SK-N-SH (cell line): ENCODE data around the gene CSRP2. TPM values are rescaled to one million over a fixed set of nuclear protein-coding genes. Genes with fewer than 3 reads are reported as not detected.

Experiments
- CTCF ChIA-PET: fragments of 300-600, 350-600 bp; formaldehyde crosslinking; extraction: SDS; loops from one replicate; lab custom pipeline; 2021; lab: Yijun Ruan, JAX
- POLR2A ChIA-PET: fragments of 350-600 bp; sonication (Branson Sonifier 250); formaldehyde crosslinking; extraction: SDS; loops from one replicate; lab custom pipeline; 2020; ENCODE audit warnings: antibody characterized with exemption, inconsistent platforms; lab: Yijun Ruan, JAX
- DNase-seq: peaks from one replicate; pipeline ENCODE4 v3.0.0; 2012
- H2AFZ ChIP-seq: fragments of 200-600 bp; sonication (generic); 2 replicates; pipeline ENCODE4 v1.8.1; 2016; ENCODE audit warnings: antibody characterized with exemption, mild to moderate bottlenecking, low read depth
- H3F3A ChIP-seq: fragments of 200-600 bp; sonication (generic); replicated peaks from 2 replicates; pipeline ENCODE3; 2016; ENCODE audit warnings: antibody characterized with exemption, mild to moderate bottlenecking; ENCODE audit not compliant: insufficient read depth
- H3K27ac ChIP-seq, 2 experiments: fragments of 200-500 bp in 1 of 2; fragments of 200-600 bp in 1 of 2; sonication (Bioruptor generic) in 1 of 2; sonication (generic), shearing (Covaris generic) in 1 of 2; 2 replicates each; pipeline versions ENCODE4 v1.5.1 to v1.6.1; 2014 to 2016; ENCODE audit warnings: low read depth in 2 of 2, inconsistent platforms in 1 of 2, low read length in 1 of 2, mild to moderate bottlenecking in 1 of 2, mixed read lengths in 1 of 2
- H3K27me3 ChIP-seq: fragments of 200-600 bp; sonication (generic), shearing (Covaris generic); 2 replicates; pipeline ENCODE4 v1.6.1; 2016; ENCODE audit warnings: mixed run types; ENCODE audit not compliant: insufficient read depth
- H3K36me3 ChIP-seq, 2 experiments: fragments of 200-500 bp in 1 of 2; fragments of 200-600 bp in 1 of 2; sonication (Bioruptor generic) in 1 of 2; sonication (generic) in 1 of 2; replicated peaks in 1 of 2; 2 replicates each; pipeline versions ENCODE3 to v1.5.1; 2014 to 2016; ENCODE audit warnings: low read length in 1 of 2, mild to moderate bottlenecking in 1 of 2; ENCODE audit not compliant: insufficient read depth in 2 of 2, control insufficient read depth in 1 of 2
- H3K4me1 ChIP-seq, 2 experiments: fragments of 200-500 bp in 1 of 2; fragments of 200-600 bp in 1 of 2; sonication (Bioruptor generic) in 1 of 2; sonication (generic), shearing (Covaris generic) in 1 of 2; 2 replicates each; pipeline versions ENCODE4 v1.5.1 to v1.6.1; 2014 to 2016; ENCODE audit warnings: low read depth in 1 of 2, low read length in 1 of 2, mixed run types in 1 of 2; ENCODE audit not compliant: insufficient read depth in 2 of 2, control insufficient read depth in 1 of 2
- H3K4me2 ChIP-seq: fragments of 200-600 bp; sonication (generic), shearing (Covaris generic); 2 replicates; pipeline ENCODE4 v1.6.1; 2017; ENCODE audit warnings: mixed run types
- H3K4me3 ChIP-seq, 2 experiments: fragments of 200-500 bp in 1 of 2; fragments of 200-600 bp in 1 of 2; sonication (Bioruptor generic) in 1 of 2; sonication (generic), shearing (Covaris generic) in 1 of 2; 2 replicates each; pipeline versions ENCODE4 v1.5.1 to v1.8.1; 2014 to 2016; ENCODE audit warnings: low read depth in 2 of 2, inconsistent platforms in 1 of 2, low read length in 1 of 2, mild to moderate bottlenecking in 1 of 2, mixed read lengths in 1 of 2, moderate library complexity in 1 of 2
- H3K79me2 ChIP-seq: fragments of 200-600 bp; sonication (generic); 2 replicates; pipeline ENCODE4 v1.8.1; 2017; ENCODE audit warnings: mild to moderate bottlenecking; ENCODE audit not compliant: insufficient read depth
- H3K9ac ChIP-seq: fragments of 200-600 bp; sonication (generic); 2 replicates; pipeline ENCODE4 v1.6.1; 2017; ENCODE audit warnings: mixed run types
- H3K9me2 ChIP-seq: fragments of 200-600 bp; sonication (generic); 2 replicates; pipeline ENCODE4 v1.6.1; 2017; ENCODE audit warnings: mixed run types
- H3K9me3 ChIP-seq: fragments of 200-600 bp; sonication (generic); 2 replicates; pipeline ENCODE4 v1.6.1; 2017; ENCODE audit warnings: mixed run types, mild to moderate bottlenecking, moderate library complexity
- H4K20me1 ChIP-seq: fragments of 200-600 bp; sonication (generic); 2 replicates; pipeline ENCODE4 v1.6.1; 2017; ENCODE audit warnings: mild to moderate bottlenecking, mixed run types; ENCODE audit not compliant: insufficient read depth
- EP300 ChIP-seq, 2 experiments: IDR thresholded peaks; 2 replicates each; pipeline versions ENCODE4 v1.4.0 to v1.6.1; 2012; ENCODE audit warnings: borderline replicate concordance in 1 of 2, low read depth in 1 of 2, low read length in 1 of 2
- EZH2phosphoT487 ChIP-seq: fragments of 200-600 bp; sonication (generic); IDR thresholded peaks from 2 replicates; pipeline ENCODE4 v1.6.1; 2017; ENCODE audit warnings: low read depth, mixed run types, mild to moderate bottlenecking, antibody characterized with exemption, moderate library complexity, borderline replicate concordance
- FOSL2 ChIP-seq: IDR thresholded peaks from 2 replicates; pipeline ENCODE4 v1.4.0; 2012; ENCODE audit warnings: low read depth, mild to moderate bottlenecking, moderate library complexity, borderline replicate concordance
- FOXM1 ChIP-seq: IDR thresholded peaks from 2 replicates; pipeline ENCODE4 v1.4.0; 2012; ENCODE audit warnings: low read depth, mild to moderate bottlenecking
- IRF3 ChIP-seq: fragments of 150-350 bp; IDR thresholded peaks from 2 replicates; pipeline ENCODE4 v1.6.1; 2016; ENCODE audit warnings: mild to moderate bottlenecking, low read depth, low read length
- JUND ChIP-seq: IDR thresholded peaks from 2 replicates; pipeline ENCODE4 v1.4.0; 2012
- NRF1 ChIP-seq: IDR thresholded peaks from 2 replicates; pipeline ENCODE4 v1.6.1; 2012; ENCODE audit warnings: low read depth, mild to moderate bottlenecking, low read length
- POLR2AphosphoS5 ChIP-seq: IDR thresholded peaks from 2 replicates; pipeline ENCODE4 v1.6.1; 2012; ENCODE audit warnings: low read depth, low read length
- RXRA ChIP-seq: IDR thresholded peaks from 2 replicates; pipeline ENCODE4 v1.4.0; 2012; ENCODE audit warnings: low read depth, mild to moderate bottlenecking, borderline replicate concordance
- SIN3A ChIP-seq: IDR thresholded peaks from 2 replicates; pipeline ENCODE4 v1.6.1; 2012; ENCODE audit warnings: low read depth, mild to moderate bottlenecking, low read length, moderate library complexity, borderline replicate concordance
- SMC3 ChIP-seq: IDR thresholded peaks from 2 replicates; pipeline ENCODE4 v1.6.1; 2012; ENCODE audit warnings: low read depth, low read length, improper control_type of control experiment
- TAF1 ChIP-seq: IDR thresholded peaks from 2 replicates; pipeline ENCODE4 v1.6.1; 2012; ENCODE audit warnings: low read depth, mild to moderate bottlenecking, low read length, moderate library complexity, borderline replicate concordance
- TCF12 ChIP-seq: IDR thresholded peaks from 2 replicates; pipeline ENCODE4 v1.4.0; 2012
- USF2 ChIP-seq: fragments of 150-350 bp; IDR thresholded peaks from 2 replicates; pipeline ENCODE4 v1.6.1; 2017; ENCODE audit warnings: antibody characterized with exemption, low read length, low read depth, borderline replicate concordance
- YY1 ChIP-seq: IDR thresholded peaks from 2 replicates; pipeline ENCODE4 v1.4.0; 2012; ENCODE audit warnings: low read depth, mild to moderate bottlenecking
- WGBS: methylation state at CpG from one replicate; pipeline ENCODE4 v1.1.6; 2017; ENCODE audit warnings: low lambda C conversion rate; 5-methylcytosine and 5-hydroxymethylcytosine counted together
- polyA plus RNA-seq, 3 experiments: library from polyadenylated mRNA; depleted of rRNA; stranded (reverse); fragments of >200 nt; gene quantifications; 2 replicates each; pipeline ENCODE4 v1.2.3, GENCODE V29; 2012

Gene CSRP2
- polyA plus RNA-seq, 1 of the 3 experiments (the other 2 are of a cell fraction): 87.6 TPM

- no peaks in the 10 kb centered on the region for H3F3A ChIP-seq
- H3K4me1 ChIP-seq: no peaks in the 10 kb centered on the region; a peak in 1 of 4 replicates
- no peaks in the 10 kb centered on the region for H3K36me3 ChIP-seq
- H2AFZ ChIP-seq: no peak overlapping the region
- H3K4me2 ChIP-seq: no peak overlapping the region
- no peak for TF ChIP-seq SIN3A
- no peak overlapping the region for H3K4me3 ChIP-seq
- H4K20me1 ChIP-seq: no peaks in the 10 kb centered on the region
- ChIA-PET CTCF (no interaction called here), POLR2A (no interaction called here)
- no peak for DNase-seq
- no peaks in the 10 kb centered on the region for H3K79me2 ChIP-seq
- no peaks in the 10 kb centered on the region for H3K9me2 ChIP-seq
- WGBS: 77% methylated on average over 6 of the region's 6 CpGs
- H3K27me3 ChIP-seq: no peaks in the 10 kb centered on the region
- H3K27ac ChIP-seq: no peak overlapping the region
- no peaks in the 10 kb centered on the region for H3K9me3 ChIP-seq
- H3K9ac ChIP-seq: no peak overlapping the region
These were observed 43.3 kb upstream of the CSRP2 start for GRCh38 chr12:76921891-76922664.

- no peaks in the 10 kb centered on the region for H3F3A ChIP-seq
- H3K4me3 ChIP-seq: no peak overlapping the region
- no peak overlapping the region for H3K4me2 ChIP-seq
- H3K79me2 ChIP-seq: no peaks in the 10 kb centered on the region
- DNase-seq: no peak
- H4K20me1 ChIP-seq: no peaks in the 10 kb centered on the region
- WGBS: 42% methylated on average over 2 of the region's 2 CpGs
- no peaks in the 10 kb centered on the region for H3K27me3 ChIP-seq
- ChIA-PET CTCF (no interaction called here), POLR2A (no interaction called here)
- H3K4me1 ChIP-seq: peaks cover 0 to under 1% of the 10 kb centered on the region in 2 experiments; a peak in 2 of 4 replicates
- H3K9me3 ChIP-seq: no peaks in the 10 kb centered on the region
- H3K36me3 ChIP-seq: no peaks in the 10 kb centered on the region
- no peaks in the 10 kb centered on the region for H3K9me2 ChIP-seq
- H2AFZ ChIP-seq: no peak overlapping the region
- H3K27ac ChIP-seq: no peak overlapping the region
- H3K9ac ChIP-seq: no peak overlapping the region
- TF ChIP-seq JUND (no peak), EZH2phosphoT487 (no peak), RXRA (no peak), YY1 (no peak), SMC3 (no peak), POLR2AphosphoS5 (no peak), FOXM1 (no peak), SIN3A (no peak), USF2 (no peak), IRF3 (no peak), EP300 (IDR thresholded peaks at IDR 0.05; ENCODE audit: borderline replicate concordance in 1 of 2, low read depth in 1 of 2, low read length in 1 of 2) (no peak), TCF12 (no peak), NRF1 (no peak), FOSL2 (no peak), TAF1 (no peak)
These were observed 42.3 kb upstream of the CSRP2 start for GRCh38 chr12:76921100-76921471.
